Nephron (organoid): ENCODE results near the gene POU2F2.

Experiments used
- H3K27ac Mint-ChIP-seq, 3 experiments: 2 replicates each; pipeline ENCODE4 v1.8.0; 2020; ENCODE audit warnings: mixed read lengths in 3 of 3, mild to moderate bottlenecking in 2 of 3, moderate library complexity in 1 of 3
- H3K27me3 Mint-ChIP-seq: 2 replicates; pipeline ENCODE4 v1.8.0; 2021; ENCODE audit warnings: low read depth, mild to moderate bottlenecking, moderate library complexity, mixed read lengths
- H3K36me3 Mint-ChIP-seq: 2 replicates; pipeline ENCODE4 v1.8.0; 2020; ENCODE audit warnings: low read depth, mixed read lengths
- H3K4me1 Mint-ChIP-seq: 2 replicates; pipeline ENCODE4 v1.8.0; 2020; ENCODE audit warnings: mixed read lengths
- H3K4me3 Mint-ChIP-seq, 3 experiments: 2 replicates each; pipeline ENCODE4 v1.8.0; 2020; ENCODE audit warnings: mild to moderate bottlenecking in 3 of 3, mixed read lengths in 3 of 3, moderate library complexity in 2 of 3
- H3K9me3 Mint-ChIP-seq: 2 replicates; pipeline ENCODE4 v1.8.0; 2020; ENCODE audit warnings: mixed read lengths
- CTCF ChIP-seq, 3 experiments: fragments of 200-600 bp; sonication (generic); IDR thresholded peaks; one replicate each; pipeline ENCODE4 v1.5.0; 2021; ENCODE audit warnings: antibody characterized with exemption in 3 of 3; ENCODE audit not compliant: unreplicated experiment in 3 of 3

POU2F2 gene

GRCh38 chr19:42121656-42122069 lies 10.6 kb downstream of the POU2F2 start:
- H3K36me3 Mint-ChIP-seq = no peaks in the 10 kb centered on the region
- no peaks in the 10 kb centered on the region for H3K9me3 Mint-ChIP-seq
- no peak overlapping the region for H3K4me3 Mint-ChIP-seq
- H3K4me1 Mint-ChIP-seq = no peaks in the 10 kb centered on the region
- no peak for TF ChIP-seq CTCF (IDR thresholded peaks at IDR 0.05; ENCODE audit: unreplicated experiment in 3 of 3)
- H3K27ac Mint-ChIP-seq = no peak overlapping the region
- H3K27me3 Mint-ChIP-seq = peaks cover 10% of the 10 kb centered on the region

- no peak for TF ChIP-seq CTCF (IDR thresholded peaks at IDR 0.05; ENCODE audit: unreplicated experiment in 3 of 3)
These were observed 11.1 kb downstream of the POU2F2 start for GRCh38 chr19:42121036-42121621.

GRCh38 chr19:42120276-42120980 lies 11.8 kb downstream of the POU2F2 start:
- H3K4me1 Mint-ChIP-seq = peaks cover under 1% of the 10 kb centered on the region
- peaks cover 4% of the 10 kb centered on the region for H3K27me3 Mint-ChIP-seq
- H3K9me3 Mint-ChIP-seq = no peaks in the 10 kb centered on the region
- TF ChIP-seq CTCF (IDR thresholded peaks at IDR 0.05; ENCODE audit: unreplicated experiment in 3 of 3) = no peak
- H3K27ac Mint-ChIP-seq = no peak overlapping the region
- no peaks in the 10 kb centered on the region for H3K36me3 Mint-ChIP-seq
- no peak overlapping the region for H3K4me3 Mint-ChIP-seq

More at GRCh38 chr19:42121036-42121621, 11.1 kb downstream of the POU2F2 start:
- no peaks in the 10 kb centered on the region for H3K4me1 Mint-ChIP-seq
- no peaks in the 10 kb centered on the region for H3K36me3 Mint-ChIP-seq
- no peak overlapping the region for H3K4me3 Mint-ChIP-seq
- H3K27ac Mint-ChIP-seq = no peak overlapping the region
- H3K9me3 Mint-ChIP-seq = no peaks in the 10 kb centered on the region
- H3K27me3 Mint-ChIP-seq = peaks cover 9% of the 10 kb centered on the region

GRCh38 chr19:42117076-42117475 lies 15.2 kb downstream of the POU2F2 start:
- H3K9me3 Mint-ChIP-seq = no peaks in the 10 kb centered on the region
- H3K27me3 Mint-ChIP-seq = peaks cover 6% of the 10 kb centered on the region
- no peaks in the 10 kb centered on the region for H3K36me3 Mint-ChIP-seq
- no peak overlapping the region for H3K4me3 Mint-ChIP-seq
- peaks cover 17% of the 10 kb centered on the region for H3K4me1 Mint-ChIP-seq
- no peak overlapping the region for H3K27ac Mint-ChIP-seq
- TF ChIP-seq CTCF (IDR thresholded peaks at IDR 0.05; ENCODE audit: unreplicated experiment in 3 of 3) = no peak

- peaks cover 17% of the 10 kb centered on the region for H3K4me1 Mint-ChIP-seq
- TF ChIP-seq CTCF (IDR thresholded peaks at IDR 0.05; ENCODE audit: unreplicated experiment in 3 of 3) = no peak
- no peak overlapping the region for H3K27ac Mint-ChIP-seq
- H3K27me3 Mint-ChIP-seq = peaks cover 6% of the 10 kb centered on the region
- no peaks in the 10 kb centered on the region for H3K36me3 Mint-ChIP-seq
- H3K9me3 Mint-ChIP-seq = no peaks in the 10 kb centered on the region
- H3K4me3 Mint-ChIP-seq = no peak overlapping the region
These were observed 15.8 kb downstream of the POU2F2 start for GRCh38 chr19:42116308-42117075.
